GM15510 (cell line): ENCODE measurements around the gene USP6.

Source experiments
- POLR2A ChIP-seq: IDR thresholded peaks from 3 replicates; pipeline ENCODE4 v1.6.1; 2011; ENCODE audit warnings: borderline replicate concordance; ENCODE audit not compliant: insufficient read length; ENCODE audit errors: extremely low read depth

The USP6 gene

GRCh38 chr17:5118219-5118618, 2.4 kb downstream of the USP6 start:
- TF ChIP-seq POLR2A, result no peak

DNA sequence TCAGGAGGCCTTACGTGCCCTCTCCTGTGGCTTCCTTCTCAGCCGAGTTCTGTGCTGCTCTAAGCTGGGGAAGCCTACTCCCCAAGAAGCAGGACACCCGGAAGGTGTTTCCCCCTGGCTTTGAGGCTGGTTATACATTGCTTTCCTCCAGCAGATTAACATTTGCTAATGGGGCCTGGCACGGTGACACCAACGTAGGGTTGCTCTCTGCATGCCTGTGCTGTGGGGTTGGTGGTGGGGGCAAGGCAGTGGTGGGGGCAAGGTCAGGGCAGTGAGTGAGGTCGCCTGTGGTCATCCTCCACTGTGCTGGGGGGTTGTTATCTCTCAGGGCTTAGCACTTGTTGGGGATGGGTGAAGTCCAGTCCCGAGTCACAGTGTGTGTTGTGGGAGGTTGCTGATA, 4.2 kb downstream of the USP6 start:
- TF ChIP-seq POLR2A, result no peak

- no peak for TF ChIP-seq POLR2A
Measured at GRCh38 chr17:5121186-5121841, 5.5 kb downstream of the USP6 start.

- no peak for TF ChIP-seq POLR2A
Measured at GRCh38 chr17:5122586-5123342, 6.9 kb downstream of the USP6 start.

DNA sequence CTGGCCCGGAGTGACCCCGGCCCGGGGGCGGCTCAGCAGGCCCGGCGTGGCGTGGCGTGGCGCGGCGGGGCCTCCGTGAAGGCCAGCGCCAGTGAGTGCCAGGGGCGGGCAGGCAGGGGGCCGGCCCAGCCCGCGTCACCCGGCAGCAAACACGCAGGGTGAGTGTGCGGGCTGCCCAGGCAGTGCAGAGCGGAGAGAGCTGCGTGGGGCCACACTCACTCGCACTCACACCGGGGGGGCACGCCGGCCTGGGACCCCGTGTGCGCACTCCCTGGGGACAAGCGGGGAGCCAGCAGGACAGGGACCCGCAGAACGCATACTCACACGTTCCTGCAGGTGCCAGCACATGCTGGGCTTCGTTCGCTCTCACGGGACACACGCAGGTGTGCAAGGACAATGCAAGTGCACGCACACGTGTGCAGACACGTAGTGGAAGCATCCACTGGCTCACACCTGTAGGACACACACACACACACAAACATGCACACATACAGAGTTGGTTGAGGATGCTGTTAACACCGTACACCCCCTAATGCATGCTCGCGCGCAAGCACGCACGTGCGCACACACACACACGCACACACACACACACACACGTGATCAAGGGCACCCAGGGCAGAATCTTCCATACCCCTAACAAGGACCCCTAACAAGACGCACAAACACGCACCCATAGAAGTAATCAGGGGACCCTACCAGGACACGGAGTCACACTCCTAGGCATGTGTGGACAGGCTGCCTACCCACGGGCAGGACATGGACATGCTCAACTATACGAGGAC, 7.7 kb downstream of the USP6 start:
- TF ChIP-seq POLR2A, result no peak

GRCh38 chr17:5126719-5127488, 11.1 kb downstream of the USP6 start:
- no peak for TF ChIP-seq POLR2A

GRCh38 chr17:5127910-5128309, 12.1 kb downstream of the USP6 start:
- no peak for TF ChIP-seq POLR2A

DNA sequence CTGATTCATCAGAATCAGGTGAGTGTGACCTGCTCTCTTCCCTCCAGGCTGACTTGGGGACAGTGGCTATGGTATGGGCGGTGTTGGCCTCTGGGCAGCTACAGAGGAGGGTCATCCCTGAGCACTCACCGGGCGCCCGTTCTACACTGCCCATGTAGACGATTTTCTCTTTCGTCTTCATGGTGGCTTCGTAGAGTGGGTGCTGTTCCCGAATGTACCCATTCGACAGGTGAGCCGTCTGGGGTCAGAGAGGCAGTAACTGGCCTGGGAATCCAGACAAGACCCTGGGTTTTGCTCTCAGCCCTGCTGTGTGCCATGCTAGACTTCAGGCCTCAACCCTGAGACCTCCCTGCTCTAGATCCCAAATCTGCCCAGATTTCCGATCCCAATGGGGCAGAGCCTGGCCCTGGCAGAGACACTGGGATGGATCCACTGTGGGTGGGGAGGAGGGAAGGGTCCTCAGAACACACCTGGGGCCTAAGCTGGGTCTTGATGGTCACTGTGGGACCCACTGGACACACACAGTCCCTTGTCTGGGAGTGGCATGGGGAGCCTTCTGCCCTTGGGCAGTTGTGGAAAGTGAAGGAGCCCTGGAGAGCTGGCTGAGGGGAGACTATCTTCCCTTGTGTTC, 13.2 kb downstream of the USP6 start:
- no peak for TF ChIP-seq POLR2A

DNA sequence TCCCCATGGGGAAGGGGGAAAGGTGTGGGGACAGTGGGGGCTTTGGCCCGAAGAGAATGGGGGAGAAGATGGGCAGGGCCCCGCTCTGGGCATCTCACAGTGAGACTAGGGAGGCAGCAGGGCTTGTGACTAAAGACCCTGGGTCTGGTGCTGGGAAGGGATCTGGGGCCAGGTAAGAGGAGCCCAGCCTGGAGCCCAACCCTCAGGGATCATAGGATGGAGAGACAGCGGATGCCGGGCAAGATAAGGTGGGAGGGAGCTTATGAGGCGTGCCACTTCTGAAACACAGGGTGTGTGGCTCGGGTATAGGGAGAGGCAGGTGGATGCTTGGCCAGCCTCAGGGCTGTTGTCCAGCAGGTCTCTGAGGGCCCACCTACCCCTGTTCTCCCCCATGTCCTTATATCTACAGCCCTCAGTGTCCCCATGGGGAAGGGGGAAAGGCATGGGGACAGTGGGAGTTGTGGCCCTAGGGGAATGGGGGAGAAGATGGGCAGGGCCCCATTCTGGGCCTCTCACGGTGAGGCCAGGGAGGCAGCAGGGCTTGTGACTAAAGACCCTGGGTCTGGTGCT, 15.4 kb downstream of the USP6 start:
- TF ChIP-seq POLR2A, result no peak

DNA sequence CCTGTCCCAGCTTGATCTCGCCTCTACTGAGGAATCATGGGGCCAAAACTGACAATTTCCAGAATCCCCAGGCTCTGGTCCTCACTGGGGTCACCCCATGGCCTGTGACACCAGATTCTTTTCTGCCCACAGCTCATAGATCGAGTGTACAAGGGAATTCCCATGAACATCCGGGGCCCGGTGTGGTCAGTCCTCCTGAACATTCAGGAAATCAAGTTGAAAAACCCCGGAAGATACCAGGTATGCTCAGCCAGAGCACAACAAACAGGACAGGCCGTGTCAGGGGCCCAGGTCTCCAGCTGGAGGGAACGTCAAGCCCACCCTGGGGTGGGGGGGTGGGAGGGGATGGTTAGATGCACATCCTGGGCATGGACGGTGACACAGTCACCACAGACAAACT, 17.5 kb downstream of the USP6 start:
- TF ChIP-seq POLR2A, result no peak

DNA sequence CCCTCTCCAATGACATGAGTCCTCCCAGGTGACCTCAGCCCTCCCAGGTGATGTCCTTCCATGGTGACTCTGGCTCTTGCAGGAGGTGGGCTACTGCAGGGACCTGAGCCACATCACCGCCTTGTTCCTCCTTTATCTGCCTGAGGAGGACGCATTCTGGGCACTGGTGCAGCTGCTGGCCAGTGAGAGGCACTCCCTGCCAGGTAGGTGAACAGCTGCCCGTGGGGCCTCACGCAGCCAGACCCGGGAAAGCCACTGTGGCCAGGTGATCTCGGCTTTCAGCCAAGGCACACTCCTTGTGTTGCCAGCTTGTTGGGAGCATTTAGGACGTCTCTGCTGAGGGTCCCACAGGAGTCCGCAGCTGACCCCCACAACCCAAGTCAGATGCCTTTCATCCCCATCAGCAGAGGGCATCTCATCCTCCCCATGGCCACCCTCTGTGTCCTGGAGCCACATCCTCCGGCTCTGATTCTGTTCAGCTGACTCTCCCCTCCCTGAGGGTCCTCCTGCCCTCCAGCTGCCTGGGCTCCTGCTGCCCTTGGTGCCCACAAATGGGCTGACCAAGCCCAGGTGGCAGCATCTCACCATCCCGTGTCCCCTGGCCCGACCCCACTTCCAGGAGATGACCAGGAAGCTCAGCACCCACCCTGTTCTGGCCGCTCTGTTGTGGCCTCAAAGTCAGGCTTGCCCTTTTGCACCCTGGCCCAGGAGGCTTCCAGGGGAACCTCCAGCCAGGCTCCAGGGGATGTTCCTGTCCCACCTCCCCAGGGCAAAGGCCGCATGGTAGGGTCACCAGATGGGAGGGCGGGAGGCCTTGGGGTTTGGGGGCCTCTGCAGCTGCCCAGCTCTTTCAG, 20.1 kb downstream of the USP6 start:
- TF ChIP-seq POLR2A, result no peak

GRCh38 chr17:5138616-5139457, 23.0 kb downstream of the USP6 start:
- TF ChIP-seq POLR2A, result no peak

GRCh38 chr17:5139458-5139732, 23.6 kb downstream of the USP6 start:
- TF ChIP-seq POLR2A, result no peak

DNA sequence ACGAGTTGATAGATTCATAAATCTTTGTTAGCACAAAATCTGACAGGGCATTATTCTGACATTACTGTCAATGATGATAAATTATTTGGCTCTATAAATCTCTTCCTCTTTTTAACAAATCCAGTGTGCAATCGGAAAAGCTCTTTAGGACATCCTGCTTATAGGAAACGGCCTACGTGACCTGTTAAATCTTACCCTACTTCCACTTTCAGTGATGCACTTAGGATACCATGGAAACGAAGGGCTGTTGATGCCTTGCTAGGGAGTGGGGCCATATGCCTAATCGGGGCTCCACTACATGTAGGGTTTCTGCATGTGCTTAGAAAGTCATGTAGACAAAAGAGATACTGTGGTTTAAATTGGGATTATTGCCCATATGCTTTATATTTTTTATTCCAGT, 48.6 kb downstream of the USP6 start:
- no peak for TF ChIP-seq POLR2A
